ENCODE measurements around the gene ISG15.

The ISG15 gene

GRCh38 chr1:1013105-1013921, at the start of gene ISG15:
TSS of gene ISG15 (plus strand) at chr1:1013497. CDS start at chr1:1013574, 77 bp downstream.
- peak; percentile 70 to 75 for DNase-seq (ENCODE audit: extremely low read depth in 1 of 2, low read depth in 1 of 2)

DNA sequence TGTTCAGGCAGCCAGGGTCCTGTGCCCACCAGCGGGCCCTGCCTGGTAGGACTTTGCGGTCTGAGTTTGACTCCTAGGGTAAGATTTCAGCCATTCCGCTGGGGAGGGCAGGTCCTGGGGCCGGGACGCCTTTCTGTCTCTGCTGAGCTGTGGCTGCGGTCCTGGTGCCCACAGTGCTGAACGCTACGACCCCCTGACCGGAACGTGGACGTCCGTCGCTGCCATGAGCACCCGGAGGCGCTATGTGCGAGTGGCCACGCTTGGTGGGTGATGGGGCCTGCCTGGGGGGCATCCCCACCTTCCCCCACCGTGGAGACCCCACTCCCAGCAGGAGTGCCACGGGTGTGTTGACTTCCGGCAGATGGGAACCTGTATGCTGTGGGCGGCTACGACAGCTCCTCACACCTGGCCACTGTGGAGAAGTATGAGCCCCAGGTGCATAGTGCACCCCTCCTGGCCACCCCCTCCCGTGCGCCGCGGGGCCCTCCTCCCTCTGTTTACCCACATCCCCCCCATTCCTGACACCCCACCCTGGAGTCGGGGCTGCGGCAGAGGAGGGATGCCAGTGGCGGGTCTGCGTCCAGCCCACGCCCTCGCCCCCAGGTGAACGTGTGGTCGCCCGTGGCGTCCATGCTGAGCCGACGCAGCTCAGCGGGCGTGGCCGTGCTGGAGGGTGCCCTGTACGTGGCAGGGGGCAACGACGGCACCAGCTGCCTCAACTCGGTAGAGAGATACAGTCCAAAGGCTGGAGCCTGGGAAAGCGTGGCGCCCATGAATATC, 49.4 kb upstream of the ISG15 start:
- no peak for DNase-seq (ENCODE audit: extremely low read depth in 1 of 2, low read depth in 1 of 2)

GRCh38 chr1:964691-965525, 48.4 kb upstream of the ISG15 start:
- DNase-seq (ENCODE audit: extremely low read depth in 1 of 2, low read depth in 1 of 2) = no peak

GRCh38 chr1:965526-966134, 47.7 kb upstream of the ISG15 start:
- DNase-seq (ENCODE audit: extremely low read depth in 1 of 2, low read depth in 1 of 2) = no peak

DNA sequence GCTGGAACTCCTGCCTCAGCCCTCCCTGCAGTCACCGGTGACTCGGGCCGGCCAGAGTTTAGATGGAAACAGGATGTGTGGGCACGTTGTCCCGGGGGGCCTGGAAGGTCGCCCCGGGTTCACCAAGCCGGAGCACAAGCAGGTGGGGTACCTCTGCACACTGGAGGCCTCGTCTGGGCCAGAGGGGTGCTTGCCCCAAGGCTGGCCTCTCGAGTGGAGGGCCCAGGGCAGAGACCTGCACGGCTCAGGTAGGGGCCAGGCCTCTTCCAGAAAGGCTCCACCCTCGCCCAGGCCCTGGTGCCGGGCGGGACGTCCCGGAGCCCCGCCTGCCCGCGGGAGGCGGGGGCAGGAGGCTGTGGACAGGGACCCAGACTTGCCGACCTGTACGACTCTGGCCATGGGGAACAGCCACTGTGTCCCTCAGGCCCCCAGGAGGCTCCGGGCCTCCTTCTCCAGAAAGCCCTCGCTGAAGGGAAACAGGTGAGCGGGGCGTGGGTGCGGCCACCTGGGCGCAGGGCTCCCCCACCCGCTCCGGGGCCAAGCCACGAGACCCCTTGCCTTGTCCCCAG, 47.1 kb upstream of the ISG15 start, which contains the start of gene PLEKHN1:
TSS of gene PLEKHN1 (plus strand) at position 348 of the 569 bp plus-strand sequence. CDS start at position 398, 50 bp downstream.
- DNase-seq (ENCODE audit: extremely low read depth in 1 of 2, low read depth in 1 of 2) = no peak

DNA sequence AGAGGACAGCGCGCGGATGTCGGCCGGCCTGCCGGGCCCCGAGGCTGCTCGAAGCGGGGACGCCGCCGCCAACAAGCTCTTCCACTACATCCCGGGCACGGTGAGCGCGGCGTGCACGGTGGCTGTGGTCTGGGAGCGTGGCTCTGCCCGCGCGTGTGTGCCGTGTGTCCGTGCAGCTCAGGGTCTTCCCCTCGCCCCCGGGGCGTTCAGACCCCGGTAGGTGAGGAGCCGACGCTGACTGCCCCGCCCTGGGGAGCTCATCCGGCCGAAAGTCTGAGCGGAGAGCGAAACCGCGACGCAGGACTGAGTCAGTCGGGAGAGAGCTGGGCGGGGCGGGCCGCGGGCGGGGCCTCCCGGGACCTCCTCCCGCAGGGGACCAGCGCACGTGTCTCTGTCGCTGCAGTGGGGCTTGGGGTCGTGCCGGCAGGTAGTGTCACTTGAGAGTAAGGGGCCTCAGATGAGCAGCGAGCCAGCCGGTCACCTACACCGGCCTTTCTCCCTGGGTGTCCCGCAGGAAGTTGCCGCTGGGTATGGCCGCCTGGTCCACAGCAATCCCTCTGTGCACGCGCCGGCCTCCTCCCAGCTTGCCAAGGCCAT, 46.5 kb upstream of the ISG15 start:
- DNase-seq (ENCODE audit: extremely low read depth in 1 of 2, low read depth in 1 of 2) = peak; percentile 74 to 79

DNA sequence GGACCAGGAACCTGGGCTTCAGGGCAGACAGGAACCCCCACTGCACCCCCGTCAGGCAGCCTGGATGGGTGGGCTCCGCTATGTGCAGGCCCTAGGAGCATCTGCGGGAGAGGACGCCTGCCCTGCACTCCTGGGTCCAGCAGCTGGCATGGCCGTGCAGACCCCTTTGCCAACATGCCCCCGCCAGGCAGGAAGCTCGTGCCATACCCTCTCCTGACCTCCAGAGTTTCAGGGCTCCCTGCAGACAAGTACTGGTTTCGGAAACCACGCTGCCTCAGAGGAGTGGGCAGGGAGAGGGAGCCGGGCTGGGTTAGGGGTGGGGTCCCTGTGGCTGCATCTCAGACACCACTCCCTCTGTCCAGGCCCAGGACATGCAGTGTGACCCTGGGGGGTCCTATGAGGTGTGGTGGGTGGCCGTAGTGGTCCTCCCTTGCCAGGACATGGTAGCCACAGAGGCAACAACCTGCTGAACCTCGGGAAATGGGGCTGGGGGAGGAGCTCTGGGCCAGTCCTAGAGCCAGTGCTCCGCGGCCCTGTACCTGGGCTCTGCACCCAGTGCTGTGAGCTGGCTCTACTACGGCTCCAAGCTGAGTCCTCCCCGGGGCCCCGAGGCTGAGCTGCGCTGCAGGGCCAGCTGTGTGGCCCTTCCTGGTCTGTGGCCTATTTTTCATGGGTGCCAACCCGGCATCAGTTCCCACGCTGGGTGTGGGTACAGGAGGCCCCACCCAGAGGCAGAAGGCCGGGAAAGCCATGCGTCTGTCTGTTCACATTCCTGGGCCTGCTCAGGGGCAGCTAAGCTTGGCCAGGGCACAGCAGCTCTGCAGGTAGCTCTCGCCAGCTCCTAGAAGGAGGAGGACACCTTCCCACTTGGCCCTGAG, 45.6 kb upstream of the ISG15 start:
- DNase-seq (ENCODE audit: extremely low read depth in 1 of 2, low read depth in 1 of 2) = no peak

GRCh38 chr1:969260-969855, 43.9 kb upstream of the ISG15 start:
- DNase-seq (ENCODE audit: extremely low read depth in 1 of 2, low read depth in 1 of 2) = no peak

DNA sequence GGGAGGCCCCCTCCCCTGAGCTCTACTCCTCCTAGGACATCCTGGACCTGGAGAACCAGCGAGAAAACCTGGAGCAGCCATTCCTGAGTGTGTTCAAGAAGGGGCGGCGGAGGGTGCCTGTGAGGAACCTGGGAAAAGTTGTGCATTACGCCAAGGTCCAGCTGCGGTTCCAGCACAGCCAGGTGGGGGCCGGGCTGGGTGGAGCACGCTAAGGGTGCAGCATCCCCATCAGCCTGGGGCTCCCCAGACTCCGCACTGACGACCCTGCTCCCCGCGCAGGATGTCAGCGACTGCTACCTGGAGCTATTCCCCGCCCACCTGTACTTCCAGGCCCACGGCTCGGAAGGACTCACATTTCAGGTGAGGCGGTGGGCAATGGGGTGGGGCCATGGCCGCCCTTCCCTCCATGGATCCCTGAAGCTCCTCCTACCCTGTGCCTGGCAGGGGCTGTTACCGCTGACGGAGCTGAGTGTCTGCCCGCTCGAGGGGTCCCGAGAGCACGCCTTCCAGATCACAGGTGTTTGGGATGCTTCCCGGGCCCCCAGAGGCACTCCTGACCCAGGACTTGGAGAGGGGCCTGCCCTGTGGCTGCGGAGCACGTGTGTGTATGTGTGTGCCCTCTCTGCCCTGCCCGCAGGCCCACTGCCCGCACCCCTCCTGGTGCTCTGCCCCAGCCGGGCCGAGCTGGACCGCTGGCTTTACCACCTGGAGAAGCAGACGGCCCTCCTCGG, 42.9 kb upstream of the ISG15 start:
- no peak for DNase-seq (ENCODE audit: extremely low read depth in 1 of 2, low read depth in 1 of 2)

- no peak for DNase-seq (ENCODE audit: extremely low read depth in 1 of 2, low read depth in 1 of 2)
Observed at GRCh38 chr1:970973-971730, 42.1 kb upstream of the ISG15 start.

- DNase-seq (ENCODE audit: extremely low read depth in 1 of 2, low read depth in 1 of 2) = no peak
Observed at GRCh38 chr1:971751-972506, 41.4 kb upstream of the ISG15 start.

DNA sequence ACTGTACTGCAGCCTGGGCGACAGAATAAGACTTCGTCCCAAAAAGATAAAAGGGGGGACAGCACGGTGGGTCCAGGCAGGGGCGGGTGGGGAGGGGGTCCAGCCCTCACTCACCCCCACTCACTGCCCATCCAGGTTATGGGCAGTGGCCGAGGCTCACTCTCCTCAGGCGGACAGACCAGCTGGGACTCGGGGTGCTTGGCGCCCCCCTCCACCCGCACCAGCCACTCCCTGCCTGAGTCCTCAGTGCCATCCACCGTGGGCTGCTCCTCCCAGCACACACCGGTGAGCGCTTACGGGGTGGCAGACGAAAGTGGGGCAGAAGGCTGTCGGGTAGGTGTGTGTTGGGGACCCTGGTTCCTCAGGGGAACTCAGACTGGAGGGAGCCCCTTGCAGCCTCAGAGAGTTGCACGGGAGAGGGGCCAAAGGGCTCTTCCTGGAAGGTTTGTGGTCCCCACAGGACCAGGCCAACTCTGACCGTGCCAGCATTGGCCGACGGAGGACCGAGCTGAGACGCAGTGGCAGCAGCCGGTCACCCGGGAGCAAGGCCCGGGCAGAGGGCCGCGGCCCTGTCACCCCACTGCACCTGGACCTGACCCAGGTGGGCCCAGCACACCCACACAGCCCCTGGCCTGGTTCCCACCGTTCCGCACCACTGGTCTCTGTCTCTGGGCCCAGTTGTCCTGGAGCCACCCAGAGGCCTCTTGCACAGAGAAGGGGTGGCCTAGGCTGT, 40.4 kb upstream of the ISG15 start:
- DNase-seq (ENCODE audit: extremely low read depth in 1 of 2, low read depth in 1 of 2) = no peak

DNA sequence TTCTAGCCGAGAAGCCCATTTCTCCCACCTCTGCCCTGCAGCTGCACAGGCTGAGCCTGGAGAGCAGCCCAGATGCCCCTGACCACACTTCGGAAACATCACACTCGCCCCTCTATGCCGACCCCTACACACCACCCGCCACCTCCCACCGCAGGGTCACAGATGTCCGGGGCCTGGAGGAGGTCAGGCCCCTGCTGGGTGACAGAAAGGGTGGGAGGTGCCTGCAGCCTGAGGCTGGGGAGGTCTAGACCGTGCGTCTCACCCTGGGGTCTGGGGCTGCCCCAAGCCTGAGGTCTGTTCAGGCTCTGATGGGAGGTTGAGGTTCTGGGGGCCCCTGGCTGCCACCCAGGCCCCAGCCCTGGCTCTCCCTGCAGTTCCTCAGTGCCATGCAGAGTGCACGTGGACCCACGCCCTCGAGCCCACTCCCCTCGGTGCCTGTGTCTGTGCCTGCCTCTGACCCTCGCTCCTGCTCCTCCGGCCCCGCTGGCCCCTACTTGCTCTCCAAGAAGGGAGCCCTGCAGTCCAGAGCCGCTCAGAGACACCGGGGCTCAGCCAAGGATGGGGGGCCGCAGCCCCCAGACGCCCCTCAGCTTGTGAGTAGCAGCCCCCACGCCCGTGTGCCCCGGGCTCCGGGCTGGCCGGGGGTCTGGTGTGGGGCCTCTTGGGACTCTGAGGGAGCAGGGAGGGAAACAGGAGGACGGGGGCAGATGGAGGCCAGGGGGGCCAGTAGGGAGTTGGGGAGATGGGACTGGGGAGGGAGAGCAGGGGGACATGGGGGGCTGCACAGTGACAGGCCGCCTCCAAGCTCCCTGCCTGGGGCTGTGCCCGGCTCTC, 39.6 kb upstream of the ISG15 start:
- no peak for DNase-seq (ENCODE audit: extremely low read depth in 1 of 2, low read depth in 1 of 2)

- DNase-seq (ENCODE audit: extremely low read depth in 1 of 2, low read depth in 1 of 2) = no peak
Observed at GRCh38 chr1:974293-974640, 39.0 kb upstream of the ISG15 start.

All from stimulated activated CD8-positive, alpha-beta memory T cell treated with anti-CD3 and anti-CD28 coated beads, Interleukin-7, amount 100 ng/mL, for 48 hours (primary cell).